Body of pancreas (tissue), 4 donors: ENCODE data around the gene YES1. TPM values are rescaled to one million over a fixed set of nuclear protein-coding genes. Genes with fewer than 3 reads are reported as not detected.

Experiments
- ATAC-seq: fragments of 150-250 bp; one replicate; pipeline ENCODE4 v1.9.1; 2016
- DNase-seq, 4 donors: peaks; one replicate each; pipeline ENCODE4 v3.0.0-alpha.2; 2019
- H3K27ac ChIP-seq, 4 donors: fragments of 200-600 bp; sonication (generic); 1 replicate in 3 of 4; 2 replicates in 1 of 4; pipeline versions ENCODE4 v1.5.1 to v1.6.1; 2016 to 2019; ENCODE audit warnings: mild to moderate bottlenecking in 1 of 4, mixed read lengths in 1 of 4, moderate library complexity in 1 of 4
- H3K27me3 ChIP-seq, 2 donors: fragments of 200-600 bp; sonication (generic); one replicate each; pipeline ENCODE4 v1.6.0; 2016; ENCODE audit warnings: mild to moderate bottlenecking in 1 of 2
- H3K36me3 ChIP-seq, 2 donors: fragments of 200-600 bp; sonication (generic); replicated peaks in 1 of 2; 2 replicates each; pipeline ENCODE4 v1.5.1; 2016; ENCODE audit warnings: low read depth in 2 of 2; ENCODE audit not compliant: insufficient read depth in 1 of 2
- H3K4me1 ChIP-seq: fragments of 200-600 bp; sonication (generic); one replicate; pipeline ENCODE4 v1.6.0; 2016
- H3K4me3 ChIP-seq, 2 donors: fragments of 200-600 bp; sonication (generic); 1 replicate in 1 of 2; 2 replicates in 1 of 2; pipeline ENCODE4 v1.5.1; 2016 to 2019
- H3K9me3 ChIP-seq, 3 donors: fragments of 200-600 bp; sonication (generic); 1 replicate in 2 of 3; 2 replicates in 1 of 3; pipeline ENCODE4 v1.5.1; 2016
- CTCF ChIP-seq, 7 experiments: fragments of 450-650 bp in 4 of 7; fragments of 200-600 bp in 3 of 7; sonication (generic) in 3 of 7; IDR thresholded peaks; one replicate each; pipeline ENCODE4 v1.5.1; 2016 to 2019; ENCODE audit warnings: antibody characterized with exemption in 7 of 7
- POLR2A ChIP-seq, 3 donors: fragments of 450-650 bp; IDR thresholded peaks; one replicate each; pipeline ENCODE4 v1.6.1; 2016; ENCODE audit warnings: antibody characterized with exemption in 3 of 3, mild to moderate bottlenecking in 2 of 3
- WGBS, 2 donors: methylation state at CpG; one replicate each; pipeline ENCODE4 v1.1.5; 2017; 5-methylcytosine and 5-hydroxymethylcytosine counted together
- intact Hi-C: fragments of 100-400 bp; cut with DNase I; formaldehyde crosslinking; loops from one replicate; pipeline ENCODE4 v1.15.1; 2023
- total RNA-seq, 2 donors: library from RNA; depleted of rRNA; stranded (reverse); fragments of >200 nt; gene quantifications; one replicate each; pipeline ENCODE4 v1.1.0, GENCODE V29; 2016

YES1 gene
- total RNA-seq, 2 donors from 2014 or later = 50.4 to 51.4 TPM

DNA sequence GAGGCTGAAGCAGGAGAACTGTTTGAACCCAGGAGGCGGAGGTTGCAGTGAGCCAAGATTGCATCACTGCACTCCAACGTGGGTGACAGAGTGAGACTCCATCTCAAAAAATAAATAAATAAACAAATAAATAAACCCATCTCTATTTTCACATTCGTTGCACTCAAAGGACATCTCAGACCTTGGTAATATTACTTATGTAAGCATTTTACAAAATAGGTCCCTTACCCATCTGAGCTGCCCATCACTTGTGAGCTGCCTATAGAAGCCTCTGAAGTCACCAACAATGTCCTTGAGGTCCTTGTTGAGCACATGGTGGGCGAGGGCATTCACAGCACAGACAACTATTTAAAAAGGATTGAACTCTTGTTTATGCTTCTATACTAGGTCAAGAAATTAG, 115.0 kb downstream of the YES1 start:
- Histone ChIP-seq H3K4me3 (no peak overlapping the region), H3K9me3 (no peaks in the 10 kb centered on the region), H3K4me1 (peaks cover 9% of the 10 kb centered on the region), H3K27ac (no peak overlapping the region), H3K27me3 (no peaks in the 10 kb centered on the region), H3K36me3 (no peaks in the 10 kb centered on the region)
- intact Hi-C loops = no loop called here
- ATAC-seq = no peak
- WGBS, 2 donors = 93 to 97% methylated on average over 4 of the region's 4 CpGs
- no peak for DNase-seq
- TF ChIP-seq CTCF (IDR thresholded peaks at IDR 0.05) (no peak), POLR2A (IDR thresholded peaks at IDR 0.05) (no peak)

- H3K27me3 ChIP-seq = no peaks in the 10 kb centered on the region
- ATAC-seq (no peak), DNase-seq (no peak)
- H3K9me3 ChIP-seq = no peaks in the 10 kb centered on the region
- no peak for TF ChIP-seq CTCF (IDR thresholded peaks at IDR 0.05)
- TF ChIP-seq POLR2A (IDR thresholded peaks at IDR 0.05) = no peak
- no peak overlapping the region for H3K4me3 ChIP-seq
- intact Hi-C loops = no loop called here
- H3K36me3 ChIP-seq = peaks cover 0 to 4% of the 10 kb centered on the region in 2 donors
- peaks cover 9% of the 10 kb centered on the region for H3K4me1 ChIP-seq
- H3K27ac ChIP-seq = no peak overlapping the region
- WGBS, 2 donors = 65 to 73% methylated on average over 8 of the region's 8 CpGs
These were observed 118.4 kb downstream of the YES1 start for GRCh38 chr18:693466-694187.

GRCh38 chr18:692824-693223, 119.2 kb downstream of the YES1 start:
- TF ChIP-seq POLR2A (IDR thresholded peaks at IDR 0.05) = no peak
- no peak for TF ChIP-seq CTCF (IDR thresholded peaks at IDR 0.05)
- Histone ChIP-seq H3K4me1 (peaks cover 9% of the 10 kb centered on the region), H3K36me3 (peaks cover 0 to 4% of the 10 kb centered on the region in 2 donors), H3K27me3 (no peaks in the 10 kb centered on the region), H3K27ac (no peak overlapping the region), H3K4me3 (no peak overlapping the region), H3K9me3 (no peaks in the 10 kb centered on the region)
- ATAC-seq = peak; percentile 33
- intact Hi-C loops = no loop called here
- WGBS, 2 donors = 49 to 56% methylated on average over 6 of the region's 6 CpGs
- DNase-seq = peak in 3 of 4 donors; percentile 16 to 44 (median 17)

- DNase-seq (no peak), ATAC-seq (no peak)
- Histone ChIP-seq H3K27me3 (no peaks in the 10 kb centered on the region), H3K4me1 (peaks cover 14% of the 10 kb centered on the region), H3K9me3 (no peaks in the 10 kb centered on the region), H3K36me3 (peaks cover 0 to 4% of the 10 kb centered on the region in 2 donors), H3K27ac (no peak overlapping the region), H3K4me3 (no peak overlapping the region)
- TF ChIP-seq POLR2A (IDR thresholded peaks at IDR 0.05) (no peak), CTCF (IDR thresholded peaks at IDR 0.05) (no peak)
- intact Hi-C loops = no loop called here
- WGBS, 2 donors = 76 to 100% methylated on average over 1 to 5 of the region's 5 CpGs
These were observed 123.7 kb downstream of the YES1 start for GRCh38 chr18:688323-688722.
